Measurements from ENCODE around the gene DHX40. TPM values are rescaled to one million over a fixed set of nuclear protein-coding genes. Genes with fewer than 3 reads are reported as not detected.

DHX40 gene
- total and polyA plus RNA-seq, 2 of the 13 experiments (the other 11 are each of a cell fraction or from before 2014, with no cell fraction given) = 22.2 to 37.0 TPM

DNA sequence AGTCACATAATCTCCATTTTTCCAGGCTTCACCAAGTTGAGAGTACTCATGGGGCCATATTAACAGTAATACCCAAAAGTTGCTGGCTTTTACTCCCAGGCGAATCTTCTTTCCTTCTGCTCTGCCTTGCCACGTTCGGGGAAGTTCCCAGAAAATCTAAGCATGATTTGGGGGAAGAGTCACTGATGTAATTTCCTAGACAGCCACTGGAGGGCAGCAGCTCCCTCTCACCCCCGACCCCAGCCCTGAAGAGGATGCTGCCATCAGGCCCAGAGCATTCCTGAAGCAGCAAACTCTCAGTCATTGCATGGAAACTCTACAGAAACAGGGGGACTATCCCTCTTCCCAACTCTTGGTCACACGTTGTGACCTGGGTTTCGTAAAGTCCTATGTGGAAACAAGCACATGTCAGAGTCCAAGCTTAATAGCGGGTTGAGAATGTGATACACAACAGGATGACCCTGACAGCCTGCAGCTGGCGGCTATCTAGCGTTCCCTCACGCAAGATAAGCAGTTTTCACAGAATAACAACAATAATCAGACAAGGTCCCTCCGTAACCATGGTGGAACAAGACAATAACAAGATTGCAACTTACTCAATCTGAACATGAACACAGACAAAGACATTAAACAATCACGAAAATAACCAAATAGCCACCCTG is 43.8 kb upstream of the DHX40 start (continued):
- TF ChIP-seq, protein P1, sequence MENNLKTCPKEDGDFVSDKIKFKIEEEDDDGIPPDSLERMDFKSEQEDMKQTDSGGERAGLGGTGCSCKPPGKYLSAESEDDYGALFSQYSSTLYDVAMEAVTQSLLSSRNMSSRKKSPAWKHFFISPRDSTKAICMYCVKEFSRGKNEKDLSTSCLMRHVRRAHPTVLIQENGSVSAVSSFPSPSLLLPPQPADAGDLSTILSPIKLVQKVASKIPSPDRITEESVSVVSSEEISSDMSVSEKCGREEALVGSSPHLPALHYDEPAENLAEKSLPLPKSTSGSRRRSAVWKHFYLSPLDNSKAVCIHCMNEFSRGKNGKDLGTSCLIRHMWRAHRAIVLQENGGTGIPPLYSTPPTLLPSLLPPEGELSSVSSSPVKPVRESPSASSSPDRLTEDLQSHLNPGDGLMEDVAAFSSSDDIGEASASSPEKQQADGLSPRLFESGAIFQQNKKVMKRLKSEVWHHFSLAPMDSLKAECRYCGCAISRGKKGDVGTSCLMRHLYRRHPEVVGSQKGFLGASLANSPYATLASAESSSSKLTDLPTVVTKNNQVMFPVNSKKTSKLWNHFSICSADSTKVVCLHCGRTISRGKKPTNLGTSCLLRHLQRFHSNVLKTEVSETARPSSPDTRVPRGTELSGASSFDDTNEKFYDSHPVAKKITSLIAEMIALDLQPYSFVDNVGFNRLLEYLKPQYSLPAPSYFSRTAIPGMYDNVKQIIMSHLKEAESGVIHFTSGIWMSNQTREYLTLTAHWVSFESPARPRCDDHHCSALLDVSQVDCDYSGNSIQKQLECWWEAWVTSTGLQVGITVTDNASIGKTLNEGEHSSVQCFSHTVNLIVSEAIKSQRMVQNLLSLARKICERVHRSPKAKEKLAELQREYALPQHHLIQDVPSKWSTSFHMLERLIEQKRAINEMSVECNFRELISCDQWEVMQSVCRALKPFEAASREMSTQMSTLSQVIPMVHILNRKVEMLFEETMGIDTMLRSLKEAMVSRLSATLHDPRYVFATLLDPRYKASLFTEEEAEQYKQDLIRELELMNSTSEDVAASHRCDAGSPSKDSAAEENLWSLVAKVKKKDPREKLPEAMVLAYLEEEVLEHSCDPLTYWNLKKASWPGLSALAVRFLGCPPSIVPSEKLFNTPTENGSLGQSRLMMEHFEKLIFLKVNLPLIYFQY (CRISPR knock-in tag; IDR thresholded peaks at IDR 0.05; ENCODE audit: borderline replicate concordance) = peak; percentile 27; the same call in 1 of the 2 replicates
- TF ChIP-seq NFE2L2 (IDR thresholded peaks at IDR 0.05; ENCODE audit: low read length) (0 out of 2 replicates have a peak, but pooled peaks have one; percentile 14), SRSF9 (IDR thresholded peaks at IDR 0.05; ENCODE audit: borderline replicate concordance, insufficient read depth, low read depth, low read length, poor library complexity, severe bottlenecking) (no peak), ZSCAN21 (CRISPR knock-in tag; IDR thresholded peaks at IDR 0.05; ENCODE audit: borderline replicate concordance) (no peak), KDM5A (IDR thresholded peaks at IDR 0.05; ENCODE audit: borderline replicate concordance, low read length) (no peak; the same call in 1 of the 2 replicates), ZFP82 (CRISPR knock-in tag; IDR thresholded peaks at IDR 0.05; ENCODE audit: borderline replicate concordance) (no peak), NCOR1 (IDR thresholded peaks at IDR 0.05; ENCODE audit: borderline replicate concordance, low read length) (no peak), POLR2AphosphoS5 (IDR thresholded peaks at IDR 0.05; ENCODE audit: low read depth, low read length) (no peak), GATAD1 (CRISPR knock-in tag; IDR thresholded peaks at IDR 0.05) (peak; percentile 55), ZKSCAN8 (CRISPR knock-in tag; IDR thresholded peaks at IDR 0.05; ENCODE audit: borderline replicate concordance) (peak; percentile 78; the same call in 1 of the 2 replicates), ZFP41 (CRISPR knock-in tag; IDR thresholded peaks at IDR 0.05; ENCODE audit: borderline replicate concordance) (no peak), ZNF34 (CRISPR knock-in tag; IDR thresholded peaks at IDR 0.05; ENCODE audit: borderline replicate concordance) (no peak), TCF7L2 (IDR thresholded peaks at IDR 0.05; ENCODE audit: low read depth, low read length) (no peak), MAFK (conservative IDR thresholded peaks at IDR 0.05 in 1 of 2, IDR thresholded peaks at IDR 0.05 in 1 of 2; ENCODE audit: low read length in 2 of 2) (peak; percentile 13 to 39; a peak in 2 of 4 replicates), NRL (CRISPR knock-in tag; IDR thresholded peaks at IDR 0.05; ENCODE audit: borderline replicate concordance) (no peak), DNMT1 (CRISPR knock-in tag; IDR thresholded peaks at IDR 0.05) (no peak), ZNF225 (CRISPR knock-in tag; IDR thresholded peaks at IDR 0.05) (no peak)
- TF ChIP-seq, protein P2, sequence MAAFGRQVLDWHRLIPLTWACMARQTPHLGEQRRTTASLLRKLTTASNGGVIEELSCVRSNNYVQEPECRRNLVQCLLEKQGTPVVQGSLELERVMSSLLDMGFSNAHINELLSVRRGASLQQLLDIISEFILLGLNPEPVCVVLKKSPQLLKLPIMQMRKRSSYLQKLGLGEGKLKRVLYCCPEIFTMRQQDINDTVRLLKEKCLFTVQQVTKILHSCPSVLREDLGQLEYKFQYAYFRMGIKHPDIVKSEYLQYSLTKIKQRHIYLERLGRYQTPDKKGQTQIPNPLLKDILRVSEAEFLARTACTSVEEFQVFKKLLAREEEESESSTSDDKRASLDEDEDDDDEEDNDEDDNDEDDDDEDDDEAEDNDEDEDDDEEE (CRISPR knock-in tag; IDR thresholded peaks at IDR 0.05) = no peak
- TF ChIP-seq, protein P3, sequence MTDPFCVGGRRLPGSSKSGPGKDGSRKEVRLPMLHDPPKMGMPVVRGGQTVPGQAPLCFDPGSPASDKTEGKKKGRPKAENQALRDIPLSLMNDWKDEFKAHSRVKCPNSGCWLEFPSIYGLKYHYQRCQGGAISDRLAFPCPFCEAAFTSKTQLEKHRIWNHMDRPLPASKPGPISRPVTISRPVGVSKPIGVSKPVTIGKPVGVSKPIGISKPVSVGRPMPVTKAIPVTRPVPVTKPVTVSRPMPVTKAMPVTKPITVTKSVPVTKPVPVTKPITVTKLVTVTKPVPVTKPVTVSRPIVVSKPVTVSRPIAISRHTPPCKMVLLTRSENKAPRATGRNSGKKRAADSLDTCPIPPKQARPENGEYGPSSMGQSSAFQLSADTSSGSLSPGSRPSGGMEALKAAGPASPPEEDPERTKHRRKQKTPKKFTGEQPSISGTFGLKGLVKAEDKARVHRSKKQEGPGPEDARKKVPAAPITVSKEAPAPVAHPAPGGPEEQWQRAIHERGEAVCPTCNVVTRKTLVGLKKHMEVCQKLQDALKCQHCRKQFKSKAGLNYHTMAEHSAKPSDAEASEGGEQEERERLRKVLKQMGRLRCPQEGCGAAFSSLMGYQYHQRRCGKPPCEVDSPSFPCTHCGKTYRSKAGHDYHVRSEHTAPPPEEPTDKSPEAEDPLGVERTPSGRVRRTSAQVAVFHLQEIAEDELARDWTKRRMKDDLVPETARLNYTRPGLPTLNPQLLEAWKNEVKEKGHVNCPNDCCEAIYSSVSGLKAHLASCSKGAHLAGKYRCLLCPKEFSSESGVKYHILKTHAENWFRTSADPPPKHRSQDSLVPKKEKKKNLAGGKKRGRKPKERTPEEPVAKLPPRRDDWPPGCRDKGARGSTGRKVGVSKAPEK (CRISPR knock-in tag; IDR thresholded peaks at IDR 0.05; ENCODE audit: borderline replicate concordance) = no peak
- TF ChIP-seq, protein P4, sequence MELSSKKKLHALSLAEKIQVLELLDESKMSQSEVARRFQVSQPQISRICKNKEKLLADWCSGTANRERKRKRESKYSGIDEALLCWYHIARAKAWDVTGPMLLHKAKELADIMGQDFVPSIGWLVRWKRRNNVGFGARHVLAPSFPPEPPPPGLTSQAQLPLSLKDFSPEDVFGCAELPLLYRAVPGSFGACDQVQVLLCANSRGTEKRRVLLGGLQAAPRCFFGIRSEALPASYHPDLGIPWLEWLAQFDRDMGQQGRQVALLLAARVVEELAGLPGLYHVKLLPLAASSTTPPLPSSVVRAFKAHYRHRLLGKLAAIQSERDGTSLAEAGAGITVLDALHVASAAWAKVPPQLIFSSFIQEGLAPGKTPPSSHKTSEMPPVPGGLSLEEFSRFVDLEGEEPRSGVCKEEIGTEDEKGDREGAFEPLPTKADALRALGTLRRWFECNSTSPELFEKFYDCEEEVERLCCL (CRISPR knock-in tag; IDR thresholded peaks at IDR 0.05; ENCODE audit: borderline replicate concordance) = 0 out of 2 replicates have a peak, but pooled peaks have one; percentile 33

Measured in HepG2 (cell line).